GM20000 (cell line): ENCODE results near the gene TLK1.

Experiments used
- DNase-seq: peaks from one replicate; pipeline ENCODE4 v3.0.0; 2012; ENCODE audit warnings: low spot score
- CTCF ChIP-seq: IDR thresholded peaks from 2 replicates; pipeline ENCODE4 v1.5.1; 2012; ENCODE audit warnings: mild to moderate bottlenecking, control low read depth; ENCODE audit errors: extremely low read depth, missing control alignments

The TLK1 gene

GRCh38 chr2:170966648-170967396 is 193.9 kb downstream of the TLK1 start:
- no peak for TF ChIP-seq CTCF
- DNase-seq = no peak

- TF ChIP-seq CTCF = no peak
These were observed 195.1 kb downstream of the TLK1 start for GRCh38 chr2:170965446-170966225.

GRCh38 chr2:170963386-170963785 is 197.3 kb downstream of the TLK1 start:
- DNase-seq = no peak
- no peak for TF ChIP-seq CTCF

More at GRCh38 chr2:170965446-170966225, 195.1 kb downstream of the TLK1 start:
- DNase-seq = no peak

GRCh38 chr2:170953941-170954340 is 206.8 kb downstream of the TLK1 start:
- TF ChIP-seq CTCF = no peak
- DNase-seq = no peak

- no peak for TF ChIP-seq CTCF
- DNase-seq = peak; percentile 61
These were observed 210.4 kb downstream of the TLK1 start for GRCh38 chr2:170950221-170950761.

GRCh38 chr2:170949415-170949814 is 211.3 kb downstream of the TLK1 start:
- no peak for DNase-seq
- no peak for TF ChIP-seq CTCF

GRCh38 chr2:170944545-170944944 is 216.1 kb downstream of the TLK1 start:
- no peak for TF ChIP-seq CTCF
- DNase-seq = no peak
